Measurements from ENCODE around the gene NPS. TPM values are rescaled to one million over a fixed set of nuclear protein-coding genes. Genes with fewer than 3 reads are reported as not detected.

NPS gene
- total RNA-seq, 3 donors from 2014 or later (not counting 1 experiment from before 2014, with no cell fraction given), result not detected

GRCh38 chr10:127526161-127526560 lies 22.9 kb upstream of the NPS start:
- H3K36me3 ChIP-seq (ENCODE audit: control insufficient read depth, insufficient read depth, low read length), result no peaks in the 10 kb centered on the region
- Mint-ChIP-seq H3K9me3 (no peaks in the 10 kb centered on the region), H3K36me3 (no peaks in the 10 kb centered on the region), H3K27me3 (ENCODE audit: low read depth in 2 of 2) (peaks cover 4 to 34% of the 10 kb centered on the region in 2 donors), H3K27ac (no peak overlapping the region), H3K4me1 (no peaks in the 10 kb centered on the region), H3K4me3 (no peak overlapping the region)
- H3K4me1 ChIP-seq (ENCODE audit: control insufficient read depth, insufficient read depth, low read length), result no peaks in the 10 kb centered on the region
- H3K27me3 ChIP-seq (ENCODE audit: control insufficient read depth, insufficient read depth, low read length), result no peaks in the 10 kb centered on the region
- no peak for DNase-seq
- no peak overlapping the region for H3K4me3 ChIP-seq (ENCODE audit: low read length)
- H3K9me3 ChIP-seq (ENCODE audit: control insufficient read depth, insufficient read depth, low read length), result no peaks in the 10 kb centered on the region
- no peak overlapping the region for H3K27ac ChIP-seq (ENCODE audit: low read length)
- 89% methylated on average over 4 of the region's 4 CpGs for WGBS (ENCODE audit: insufficient coverage)
- intact Hi-C loops (cut with micrococcal nuclease), result no loop called here
- no peak for TF ChIP-seq CTCF (IDR thresholded peaks at IDR 0.05)
- no peak for ATAC-seq

GRCh38 chr10:127527320-127527719 lies 21.8 kb upstream of the NPS start:
- ATAC-seq (no peak), DNase-seq (no peak)
- intact Hi-C loops (cut with micrococcal nuclease), result no loop called here
- H3K9me3 ChIP-seq (ENCODE audit: control insufficient read depth, insufficient read depth, low read length), result no peaks in the 10 kb centered on the region
- Mint-ChIP-seq H3K4me1 (no peaks in the 10 kb centered on the region), H3K36me3 (no peaks in the 10 kb centered on the region), H3K27me3 (ENCODE audit: low read depth in 2 of 2) (peaks cover 4 to 34% of the 10 kb centered on the region in 2 donors), H3K27ac (no peak overlapping the region), H3K4me3 (no peak overlapping the region), H3K9me3 (no peaks in the 10 kb centered on the region)
- no peaks in the 10 kb centered on the region for H3K27me3 ChIP-seq (ENCODE audit: control insufficient read depth, insufficient read depth, low read length)
- no peak overlapping the region for H3K4me3 ChIP-seq (ENCODE audit: low read length)
- no peak overlapping the region for H3K27ac ChIP-seq (ENCODE audit: low read length)
- H3K4me1 ChIP-seq (ENCODE audit: control insufficient read depth, insufficient read depth, low read length), result no peaks in the 10 kb centered on the region
- H3K36me3 ChIP-seq (ENCODE audit: control insufficient read depth, insufficient read depth, low read length), result no peaks in the 10 kb centered on the region
- WGBS (ENCODE audit: insufficient coverage), result 74% methylated on average over 4 of the region's 4 CpGs
- TF ChIP-seq CTCF (IDR thresholded peaks at IDR 0.05), result no peak

- no peaks in the 10 kb centered on the region for H3K9me3 ChIP-seq (ENCODE audit: control insufficient read depth, insufficient read depth, low read length)
- Mint-ChIP-seq H3K27ac (no peak overlapping the region), H3K9me3 (no peaks in the 10 kb centered on the region), H3K4me1 (no peaks in the 10 kb centered on the region), H3K4me3 (no peak overlapping the region), H3K36me3 (no peaks in the 10 kb centered on the region), H3K27me3 (ENCODE audit: low read depth in 2 of 2) (peaks cover 4 to 28% of the 10 kb centered on the region in 2 donors)
- no peak overlapping the region for H3K4me3 ChIP-seq (ENCODE audit: low read length)
- 59% methylated on average over 7 of the region's 8 CpGs for WGBS (ENCODE audit: insufficient coverage)
- no peaks in the 10 kb centered on the region for H3K36me3 ChIP-seq (ENCODE audit: control insufficient read depth, insufficient read depth, low read length)
- DNase-seq, result no peak
- H3K4me1 ChIP-seq (ENCODE audit: control insufficient read depth, insufficient read depth, low read length), result no peaks in the 10 kb centered on the region
- no peak for ATAC-seq
- intact Hi-C loops (cut with micrococcal nuclease), result no loop called here
- TF ChIP-seq CTCF (IDR thresholded peaks at IDR 0.05), result no peak
- no peaks in the 10 kb centered on the region for H3K27me3 ChIP-seq (ENCODE audit: control insufficient read depth, insufficient read depth, low read length)
- H3K27ac ChIP-seq (ENCODE audit: low read length), result no peak overlapping the region
Measured at GRCh38 chr10:127527891-127528290, 21.2 kb upstream of the NPS start.

GRCh38 chr10:127532193-127532592 lies 16.9 kb upstream of the NPS start:
- no peaks in the 10 kb centered on the region for H3K9me3 ChIP-seq (ENCODE audit: control insufficient read depth, insufficient read depth, low read length)
- H3K27me3 ChIP-seq (ENCODE audit: control insufficient read depth, insufficient read depth, low read length), result no peaks in the 10 kb centered on the region
- Mint-ChIP-seq H3K9me3 (no peaks in the 10 kb centered on the region), H3K36me3 (no peaks in the 10 kb centered on the region), H3K27ac (no peak overlapping the region), H3K4me3 (no peak overlapping the region), H3K4me1 (no peaks in the 10 kb centered on the region), H3K27me3 (ENCODE audit: low read depth in 2 of 2) (peaks cover 4 to 9% of the 10 kb centered on the region in 2 donors)
- no peak for TF ChIP-seq CTCF (IDR thresholded peaks at IDR 0.05)
- H3K4me1 ChIP-seq (ENCODE audit: control insufficient read depth, insufficient read depth, low read length), result no peaks in the 10 kb centered on the region
- 96% methylated on average over 6 of the region's 6 CpGs for WGBS (ENCODE audit: insufficient coverage)
- no peak overlapping the region for H3K4me3 ChIP-seq (ENCODE audit: low read length)
- no peaks in the 10 kb centered on the region for H3K36me3 ChIP-seq (ENCODE audit: control insufficient read depth, insufficient read depth, low read length)
- intact Hi-C loops (cut with micrococcal nuclease), result no loop called here
- DNase-seq (no peak), ATAC-seq (no peak)
- no peak overlapping the region for H3K27ac ChIP-seq (ENCODE audit: low read length)

Data from natural killer cell (primary cell).